Activated naive CD8-positive, alpha-beta T cell treated with anti-CD3 and anti-CD28 coated beads, Interleukin-2, amount 10 ng/mL, durations not matched to agents 7 days and 5 days (primary cell): ENCODE data around the gene SLC16A6. TPM values are rescaled to one million over a fixed set of nuclear protein-coding genes. Genes with fewer than 3 reads are reported as not detected.
A peak's percentile ranks its signal among the peaks of the same experiment; 100 is the strongest.

Source experiments
- ATAC-seq: fragments of 150-1000 bp; cut with Tn5 transposase; one replicate; pipeline ENCODE4 v1.10.0; 2021; ENCODE audit warnings: low read depth, moderate library complexity
- POLR2A ChIA-PET: fragments of 350-600 bp; sonication (Branson Sonifier 250); formaldehyde crosslinking; loops from one replicate; lab custom pipeline; 2021; ENCODE audit warnings: antibody characterized with exemption; lab: Charles Lee
- DNase-seq: peaks from one replicate; pipeline ENCODE4 v3.0.0; 2021
- H3K27ac Mint-ChIP-seq: one replicate; pipeline ENCODE4 v1.8.0; 2022; ENCODE audit warnings: mild to moderate bottlenecking, mixed read lengths
- H3K27me3 Mint-ChIP-seq: one replicate; pipeline ENCODE4 v1.8.0; 2022; ENCODE audit warnings: mild to moderate bottlenecking, moderate library complexity, mixed read lengths
- H3K36me3 Mint-ChIP-seq: one replicate; pipeline ENCODE4 v1.8.0; 2021; ENCODE audit warnings: mild to moderate bottlenecking, mixed read lengths
- H3K4me1 Mint-ChIP-seq: one replicate; pipeline ENCODE4 v1.8.0; 2021; ENCODE audit warnings: mixed read lengths
- H3K4me3 Mint-ChIP-seq: one replicate; pipeline ENCODE4 v1.8.0; 2022; ENCODE audit warnings: mild to moderate bottlenecking, moderate library complexity, mixed read lengths
- H3K9me3 Mint-ChIP-seq: one replicate; pipeline ENCODE4 v1.8.0; 2021; ENCODE audit warnings: mixed read lengths
- total RNA-seq, 2 experiments: library from RNA; stranded (reverse); gene quantifications; one replicate each; pipeline ENCODE4 v1.2.3, GENCODE V29; 2021

The SLC16A6 gene
- total RNA-seq, 2 experiments from 2014 or later, result 5.8 to 6.5 TPM

DNA sequence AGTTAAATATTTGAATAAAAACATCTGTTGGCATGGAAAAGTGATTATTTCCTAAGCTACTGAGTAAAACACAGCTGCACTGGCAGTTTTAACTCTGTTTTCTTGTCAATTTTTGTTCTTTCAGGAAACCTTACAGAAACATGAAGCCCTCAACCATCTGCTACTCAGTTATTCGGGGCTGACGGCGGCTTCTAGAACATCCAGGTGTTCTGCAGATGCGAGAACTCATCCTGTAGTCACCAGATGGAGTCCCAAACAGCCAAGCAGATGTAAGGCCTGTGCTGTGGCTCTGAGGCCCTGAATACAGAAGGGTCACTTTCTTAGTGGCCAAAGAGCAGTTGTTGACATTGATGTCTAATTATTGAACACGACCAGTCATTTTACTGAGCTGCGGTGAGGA lies 15.9 kb upstream of the SLC16A6 start:
- no peak overlapping the region for H3K4me3 Mint-ChIP-seq
- no peaks in the 10 kb centered on the region for H3K27me3 Mint-ChIP-seq
- H3K9me3 Mint-ChIP-seq, result no peaks in the 10 kb centered on the region
- ATAC-seq (no peak), DNase-seq (no peak)
- peaks cover 11% of the 10 kb centered on the region for H3K36me3 Mint-ChIP-seq
- H3K27ac Mint-ChIP-seq, result no peak overlapping the region
- POLR2A ChIA-PET, result interaction anchor here (2.5 kb wide), 1 partner anchor 16 kb away, joined by 7 read pairs; the partner anchor contains the start of genes ARSG and SLC16A6
- H3K4me1 Mint-ChIP-seq, result peaks cover 16% of the 10 kb centered on the region

DNA sequence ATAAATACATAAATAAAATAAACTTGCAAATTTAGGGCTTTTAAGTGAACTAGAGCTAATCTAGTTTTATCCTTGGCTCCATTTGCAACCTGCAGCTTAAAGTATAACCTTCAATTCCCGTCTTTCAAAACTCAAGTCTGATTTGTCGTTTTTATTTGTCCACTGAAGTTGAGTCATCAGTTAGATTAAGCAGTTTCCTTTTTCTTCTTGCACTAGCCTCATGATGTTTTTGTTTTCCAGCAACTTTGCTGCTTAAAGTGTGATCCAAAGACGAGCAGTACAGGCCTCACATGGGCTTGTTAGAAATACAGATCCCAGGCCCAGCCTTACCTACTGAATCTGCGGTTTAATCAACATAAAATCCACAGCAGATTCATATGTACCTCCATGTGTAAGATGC lies 14.2 kb upstream of the SLC16A6 start:
- Mint-ChIP-seq H3K27me3 (peaks cover 2% of the 10 kb centered on the region), H3K9me3 (no peaks in the 10 kb centered on the region), H3K36me3 (peaks cover 6% of the 10 kb centered on the region), H3K27ac (no peak overlapping the region), H3K4me1 (peaks cover 8% of the 10 kb centered on the region), H3K4me3 (no peak overlapping the region)
- DNase-seq, result no peak
- POLR2A ChIA-PET, result no interaction called here
- no peak for ATAC-seq

DNA sequence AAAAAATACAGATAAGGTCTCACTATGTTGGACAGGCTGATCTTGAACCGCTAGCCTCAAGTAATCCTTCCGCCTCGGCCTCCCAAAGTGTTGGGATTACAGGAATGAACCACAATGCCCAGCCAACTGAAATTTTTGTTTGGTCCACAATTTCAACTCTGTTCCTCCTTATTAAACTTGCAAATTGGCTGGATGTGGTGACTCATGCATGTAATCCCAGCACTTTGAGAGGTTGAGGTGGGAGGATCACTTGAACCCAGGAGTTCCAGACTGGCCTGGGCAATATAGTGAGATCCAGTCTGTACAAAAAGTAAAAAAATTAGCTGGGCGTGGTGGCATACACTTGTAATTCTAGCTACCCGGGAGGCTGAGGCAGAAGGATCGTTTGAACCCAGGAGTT lies 13.8 kb upstream of the SLC16A6 start:
- H3K27me3 Mint-ChIP-seq, result peaks cover 2% of the 10 kb centered on the region
- POLR2A ChIA-PET, result no interaction called here

GRCh38 chr17:68302666-68303065 lies 11.7 kb upstream of the SLC16A6 start:
- DNase-seq, result no peak
- H3K36me3 Mint-ChIP-seq, result peaks cover 6% of the 10 kb centered on the region
- peaks cover 12% of the 10 kb centered on the region for H3K4me1 Mint-ChIP-seq
- no peak overlapping the region for H3K27ac Mint-ChIP-seq
- H3K9me3 Mint-ChIP-seq, result no peaks in the 10 kb centered on the region
- no peak overlapping the region for H3K4me3 Mint-ChIP-seq
- peaks cover 2% of the 10 kb centered on the region for H3K27me3 Mint-ChIP-seq
- no peak for ATAC-seq
- POLR2A ChIA-PET, result interaction anchor here (1.6 to 3.3 kb wide), 2 partner anchors 11 to 43 kb away, joined by 3 to 13 read pairs; partner anchors contain the start of genes ARSG and SLC16A6

More for the DNA sequence above, 13.8 kb upstream of the SLC16A6 start:
- Mint-ChIP-seq H3K36me3 (peaks cover 6% of the 10 kb centered on the region), H3K4me3 (no peak overlapping the region), H3K4me1 (peaks cover 6% of the 10 kb centered on the region), H3K27ac (no peak overlapping the region), H3K9me3 (no peaks in the 10 kb centered on the region)
- no peak for DNase-seq
- ATAC-seq, result no peak

- Mint-ChIP-seq H3K36me3 (peaks cover 3% of the 10 kb centered on the region), H3K27ac (no peak overlapping the region), H3K4me1 (peaks cover 16% of the 10 kb centered on the region), H3K4me3 (no peak overlapping the region), H3K27me3 (peaks cover 2% of the 10 kb centered on the region), H3K9me3 (no peaks in the 10 kb centered on the region)
- ATAC-seq (no peak), DNase-seq (no peak)
- POLR2A ChIA-PET, result interaction anchor here (1.2 to 3.3 kb wide), 2 partner anchors 10 to 11 kb away, joined by 3 to 13 read pairs; partner anchors contain the start of genes ARSG and SLC16A6
Observed at GRCh38 chr17:68302066-68302564, 11.2 kb upstream of the SLC16A6 start.

GRCh38 chr17:68301438-68301959 lies 10.6 kb upstream of the SLC16A6 start:
- ATAC-seq (no peak), DNase-seq (no peak)
- no peaks in the 10 kb centered on the region for H3K9me3 Mint-ChIP-seq
- peaks cover 22% of the 10 kb centered on the region for H3K4me1 Mint-ChIP-seq
- peaks cover 2% of the 10 kb centered on the region for H3K27me3 Mint-ChIP-seq
- no peak overlapping the region for H3K27ac Mint-ChIP-seq
- H3K36me3 Mint-ChIP-seq, result no peaks in the 10 kb centered on the region
- H3K4me3 Mint-ChIP-seq, result no peak overlapping the region
- POLR2A ChIA-PET, result interaction anchor here (1.2 to 3.3 kb wide), 2 partner anchors 10 kb away, joined by 3 to 13 read pairs; partner anchors contain the start of genes ARSG and SLC16A6

- Mint-ChIP-seq H3K36me3 (no peaks in the 10 kb centered on the region), H3K4me1 (peaks cover 30% of the 10 kb centered on the region), H3K9me3 (no peaks in the 10 kb centered on the region), H3K4me3 (no peak overlapping the region), H3K27me3 (peaks cover 2% of the 10 kb centered on the region), H3K27ac (no peak overlapping the region)
- POLR2A ChIA-PET, result interaction anchor here (0.6 kb wide), 1 partner anchor 21 kb away, joined by 3 read pairs; no protein-coding TSS in a partner anchor
- DNase-seq (no peak), ATAC-seq (no peak)
Observed at GRCh38 chr17:68299817-68300216, 8.9 kb upstream of the SLC16A6 start.

- no peak for DNase-seq
- Mint-ChIP-seq H3K4me1 (peaks cover 33% of the 10 kb centered on the region), H3K4me3 (no peak overlapping the region), H3K27me3 (peaks cover 2% of the 10 kb centered on the region), H3K36me3 (no peaks in the 10 kb centered on the region), H3K9me3 (no peaks in the 10 kb centered on the region), H3K27ac (no peak overlapping the region)
- no peak for ATAC-seq
- POLR2A ChIA-PET, result no interaction called here
Observed at GRCh38 chr17:68298601-68299000, 7.7 kb upstream of the SLC16A6 start.

DNA sequence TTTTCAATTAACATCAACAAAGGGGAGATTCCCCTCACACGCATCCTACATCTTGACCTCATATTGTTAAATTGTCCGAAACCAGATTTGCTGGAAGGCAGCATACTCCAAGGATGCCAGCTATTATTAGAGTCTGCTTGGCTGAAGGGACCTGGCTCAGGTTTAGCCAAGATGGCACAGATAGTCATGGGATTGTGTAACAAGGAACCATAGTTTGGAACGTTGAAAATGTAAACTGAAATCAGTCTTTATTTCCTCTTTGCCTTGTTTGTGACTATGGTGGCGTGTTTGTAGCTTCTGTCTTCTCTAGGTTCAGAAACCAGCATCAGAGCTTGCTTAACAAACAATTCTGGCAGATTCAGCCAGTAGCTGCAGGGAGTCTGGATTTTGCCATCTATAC lies 6.3 kb upstream of the SLC16A6 start:
- peaks cover 2% of the 10 kb centered on the region for H3K27me3 Mint-ChIP-seq
- POLR2A ChIA-PET, result interaction anchor here (0.7 to 1.5 kb wide), 8 partner anchors 10 to 57 kb away, joined by 3 to 8 read pairs (median 4); no protein-coding TSS in a partner anchor
- DNase-seq, result no peak

GRCh38 chr17:68296217-68297191 lies 5.6 kb upstream of the SLC16A6 start:
- DNase-seq, result peak; percentile 67
- peaks cover 41% of the 10 kb centered on the region for H3K4me1 Mint-ChIP-seq
- peak overlapping the region; percentile 96 for H3K27ac Mint-ChIP-seq
- ATAC-seq, result peak; percentile 55
- H3K36me3 Mint-ChIP-seq, result peaks cover 2% of the 10 kb centered on the region
- peak overlapping the region; percentile 78 for H3K4me3 Mint-ChIP-seq
- no peaks in the 10 kb centered on the region for H3K9me3 Mint-ChIP-seq
- H3K27me3 Mint-ChIP-seq, result no peaks in the 10 kb centered on the region
- POLR2A ChIA-PET, result interaction anchor here (0.6 to 1.5 kb wide), 9 partner anchors 11 to 209 kb away, joined by 3 to 8 read pairs (median 4); no protein-coding TSS in a partner anchor

More for the DNA sequence above, 6.3 kb upstream of the SLC16A6 start:
- H3K36me3 Mint-ChIP-seq, result peaks cover 2% of the 10 kb centered on the region
- no peak for ATAC-seq
- peak overlapping the region; percentile 96 for H3K27ac Mint-ChIP-seq
- H3K4me1 Mint-ChIP-seq, result peaks cover 44% of the 10 kb centered on the region
- H3K9me3 Mint-ChIP-seq, result no peaks in the 10 kb centered on the region
- peak overlapping the region; percentile 78 for H3K4me3 Mint-ChIP-seq

DNA sequence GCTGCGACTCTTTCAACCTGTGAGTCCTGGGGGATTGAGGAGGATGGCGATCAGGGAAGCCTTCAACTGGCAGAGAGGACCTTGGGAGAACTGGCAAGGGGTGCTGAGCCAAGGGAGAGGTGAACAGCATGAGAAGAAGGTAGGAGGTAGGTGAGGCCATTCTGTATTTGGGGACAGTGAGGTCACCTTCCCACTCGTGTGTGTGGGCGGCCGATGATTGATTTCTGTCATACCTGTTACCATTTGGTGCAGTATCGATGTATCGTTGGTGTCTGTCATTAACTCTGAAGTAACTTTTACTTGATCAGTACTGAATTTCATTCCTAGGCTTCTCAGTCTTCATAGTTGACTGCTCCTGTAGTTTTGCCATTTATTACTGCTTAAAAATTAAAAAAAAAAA lies 4.2 kb upstream of the SLC16A6 start:
- POLR2A ChIA-PET, result no interaction called here
- H3K27ac Mint-ChIP-seq, result peak overlapping the region; percentile 14
- ATAC-seq (no peak), DNase-seq (no peak)
- no peak overlapping the region for H3K4me3 Mint-ChIP-seq
- H3K4me1 Mint-ChIP-seq, result peaks cover 38% of the 10 kb centered on the region
- H3K36me3 Mint-ChIP-seq, result peaks cover 2% of the 10 kb centered on the region
- H3K9me3 Mint-ChIP-seq, result no peaks in the 10 kb centered on the region
- H3K27me3 Mint-ChIP-seq, result no peaks in the 10 kb centered on the region

DNA sequence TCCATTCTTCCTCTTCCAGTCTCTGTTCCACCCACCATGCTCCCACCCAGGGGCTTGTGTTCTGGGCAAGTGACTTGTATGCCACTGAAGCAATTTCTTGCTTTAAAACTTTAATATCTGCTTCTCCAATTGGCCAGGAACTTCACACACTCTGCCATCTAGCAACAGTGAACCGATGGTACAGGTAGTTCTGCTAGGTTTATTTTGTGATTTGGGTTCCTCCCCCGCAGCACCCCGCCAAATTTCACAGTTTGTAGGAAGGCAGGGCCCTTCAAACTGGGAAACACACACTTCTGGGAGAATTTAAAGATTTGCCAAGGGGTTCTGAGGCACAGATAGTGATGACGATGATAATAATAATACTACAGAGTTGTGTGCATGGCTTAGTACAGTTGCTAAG lies 3.7 kb upstream of the SLC16A6 start:
- no peak for DNase-seq
- H3K9me3 Mint-ChIP-seq, result no peaks in the 10 kb centered on the region
- H3K4me1 Mint-ChIP-seq, result peaks cover 42% of the 10 kb centered on the region
- H3K36me3 Mint-ChIP-seq, result peaks cover 4% of the 10 kb centered on the region
- ATAC-seq, result no peak
- H3K4me3 Mint-ChIP-seq, result no peak overlapping the region
- H3K27me3 Mint-ChIP-seq, result no peaks in the 10 kb centered on the region
- peak overlapping the region; percentile 14 for H3K27ac Mint-ChIP-seq
- POLR2A ChIA-PET, result no interaction called here

- Mint-ChIP-seq H3K4me1 (peaks cover 45% of the 10 kb centered on the region), H3K36me3 (peaks cover 4% of the 10 kb centered on the region), H3K27me3 (no peaks in the 10 kb centered on the region), H3K9me3 (no peaks in the 10 kb centered on the region), H3K27ac (no peak overlapping the region), H3K4me3 (no peak overlapping the region)
- no peak for ATAC-seq
- POLR2A ChIA-PET, result interaction anchor here (4.8 kb wide), 1 partner anchor 104 kb away, joined by 63 read pairs; no protein-coding TSS in a partner anchor
- DNase-seq, result no peak
Observed at GRCh38 chr17:68294196-68294555, 3.2 kb upstream of the SLC16A6 start.
